SK-N-SH (cell line): ENCODE results near the gene PPCS. TPM values are rescaled to one million over a fixed set of nuclear protein-coding genes. Genes with fewer than 3 reads are reported as not detected.

Experiments used
- CTCF ChIA-PET: fragments of 300-600, 350-600 bp; formaldehyde crosslinking; extraction: SDS; loops from one replicate; lab custom pipeline; 2021; lab: Yijun Ruan, JAX
- POLR2A ChIA-PET: fragments of 350-600 bp; sonication (Branson Sonifier 250); formaldehyde crosslinking; extraction: SDS; loops from one replicate; lab custom pipeline; 2020; ENCODE audit warnings: antibody characterized with exemption, inconsistent platforms; lab: Yijun Ruan, JAX
- DNase-seq: peaks from one replicate; pipeline ENCODE4 v3.0.0; 2012
- H2AFZ ChIP-seq: fragments of 200-600 bp; sonication (generic); 2 replicates; pipeline ENCODE4 v1.8.1; 2016; ENCODE audit warnings: antibody characterized with exemption, mild to moderate bottlenecking, low read depth
- H3F3A ChIP-seq: fragments of 200-600 bp; sonication (generic); replicated peaks from 2 replicates; pipeline ENCODE3; 2016; ENCODE audit warnings: antibody characterized with exemption, mild to moderate bottlenecking; ENCODE audit not compliant: insufficient read depth
- H3K27ac ChIP-seq, 2 experiments: fragments of 200-500 bp in 1 of 2; fragments of 200-600 bp in 1 of 2; sonication (Bioruptor generic) in 1 of 2; sonication (generic), shearing (Covaris generic) in 1 of 2; 2 replicates each; pipeline versions ENCODE4 v1.5.1 to v1.6.1; 2014 to 2016; ENCODE audit warnings: low read depth in 2 of 2, inconsistent platforms in 1 of 2, low read length in 1 of 2, mild to moderate bottlenecking in 1 of 2, mixed read lengths in 1 of 2
- H3K27me3 ChIP-seq: fragments of 200-600 bp; sonication (generic), shearing (Covaris generic); 2 replicates; pipeline ENCODE4 v1.6.1; 2016; ENCODE audit warnings: mixed run types; ENCODE audit not compliant: insufficient read depth
- H3K36me3 ChIP-seq, 2 experiments: fragments of 200-500 bp in 1 of 2; fragments of 200-600 bp in 1 of 2; sonication (Bioruptor generic) in 1 of 2; sonication (generic) in 1 of 2; replicated peaks in 1 of 2; 2 replicates each; pipeline versions ENCODE3 to v1.5.1; 2014 to 2016; ENCODE audit warnings: low read length in 1 of 2, mild to moderate bottlenecking in 1 of 2; ENCODE audit not compliant: insufficient read depth in 2 of 2, control insufficient read depth in 1 of 2
- H3K4me1 ChIP-seq, 2 experiments: fragments of 200-500 bp in 1 of 2; fragments of 200-600 bp in 1 of 2; sonication (Bioruptor generic) in 1 of 2; sonication (generic), shearing (Covaris generic) in 1 of 2; 2 replicates each; pipeline versions ENCODE4 v1.5.1 to v1.6.1; 2014 to 2016; ENCODE audit warnings: low read depth in 1 of 2, low read length in 1 of 2, mixed run types in 1 of 2; ENCODE audit not compliant: insufficient read depth in 2 of 2, control insufficient read depth in 1 of 2
- H3K4me2 ChIP-seq: fragments of 200-600 bp; sonication (generic), shearing (Covaris generic); 2 replicates; pipeline ENCODE4 v1.6.1; 2017; ENCODE audit warnings: mixed run types
- H3K4me3 ChIP-seq, 2 experiments: fragments of 200-500 bp in 1 of 2; fragments of 200-600 bp in 1 of 2; sonication (Bioruptor generic) in 1 of 2; sonication (generic), shearing (Covaris generic) in 1 of 2; 2 replicates each; pipeline versions ENCODE4 v1.5.1 to v1.8.1; 2014 to 2016; ENCODE audit warnings: low read depth in 2 of 2, inconsistent platforms in 1 of 2, low read length in 1 of 2, mild to moderate bottlenecking in 1 of 2, mixed read lengths in 1 of 2, moderate library complexity in 1 of 2
- H3K79me2 ChIP-seq: fragments of 200-600 bp; sonication (generic); 2 replicates; pipeline ENCODE4 v1.8.1; 2017; ENCODE audit warnings: mild to moderate bottlenecking; ENCODE audit not compliant: insufficient read depth
- H3K9ac ChIP-seq: fragments of 200-600 bp; sonication (generic); 2 replicates; pipeline ENCODE4 v1.6.1; 2017; ENCODE audit warnings: mixed run types
- H3K9me2 ChIP-seq: fragments of 200-600 bp; sonication (generic); 2 replicates; pipeline ENCODE4 v1.6.1; 2017; ENCODE audit warnings: mixed run types
- H3K9me3 ChIP-seq: fragments of 200-600 bp; sonication (generic); 2 replicates; pipeline ENCODE4 v1.6.1; 2017; ENCODE audit warnings: mixed run types, mild to moderate bottlenecking, moderate library complexity
- H4K20me1 ChIP-seq: fragments of 200-600 bp; sonication (generic); 2 replicates; pipeline ENCODE4 v1.6.1; 2017; ENCODE audit warnings: mild to moderate bottlenecking, mixed run types; ENCODE audit not compliant: insufficient read depth
- CHD2 ChIP-seq: fragments of 150-350 bp; IDR thresholded peaks from 2 replicates; pipeline ENCODE4 v1.6.1; 2018; ENCODE audit warnings: low read length; ENCODE audit not compliant: partially characterized antibody
- CTCF ChIP-seq: fragments of 200-600 bp; sonication (generic); IDR thresholded peaks from 2 replicates; pipeline ENCODE4 v1.6.1; 2017; ENCODE audit warnings: antibody characterized with exemption, mild to moderate bottlenecking, moderate library complexity
- ELF1 ChIP-seq: IDR thresholded peaks from 2 replicates; pipeline ENCODE4 v1.4.0; 2012
- EP300 ChIP-seq, 2 experiments: IDR thresholded peaks; 2 replicates each; pipeline versions ENCODE4 v1.4.0 to v1.6.1; 2012; ENCODE audit warnings: borderline replicate concordance in 1 of 2, low read depth in 1 of 2, low read length in 1 of 2
- EZH2phosphoT487 ChIP-seq: fragments of 200-600 bp; sonication (generic); IDR thresholded peaks from 2 replicates; pipeline ENCODE4 v1.6.1; 2017; ENCODE audit warnings: low read depth, mixed run types, mild to moderate bottlenecking, antibody characterized with exemption, moderate library complexity, borderline replicate concordance
- GABPA ChIP-seq: IDR thresholded peaks from 2 replicates; pipeline ENCODE4 v1.4.0; 2012; ENCODE audit warnings: low read depth, mild to moderate bottlenecking
- MAX ChIP-seq: IDR thresholded peaks from 2 replicates; pipeline ENCODE4 v1.4.0; 2012; ENCODE audit warnings: low read depth
- MEF2A ChIP-seq: IDR thresholded peaks from 2 replicates; pipeline ENCODE4 v1.4.0; 2012; ENCODE audit warnings: low read depth, borderline replicate concordance
- MXI1 ChIP-seq: IDR thresholded peaks from 2 replicates; pipeline ENCODE4 v1.6.1; 2012; ENCODE audit warnings: mild to moderate bottlenecking, low read depth, low read length, improper control_type of control experiment
- PBX3 ChIP-seq: IDR thresholded peaks from 2 replicates; pipeline ENCODE4; 2012
- RCOR1 ChIP-seq: fragments of 150-350 bp; IDR thresholded peaks from 2 replicates; pipeline ENCODE4 v1.6.1; 2017; ENCODE audit warnings: antibody characterized with exemption, low read length
- REST ChIP-seq: IDR thresholded peaks from 2 replicates; pipeline ENCODE4 v1.6.1; 2012; ENCODE audit warnings: mild to moderate bottlenecking, low read depth, low read length, moderate library complexity
- RFX5 ChIP-seq: IDR thresholded peaks from 2 replicates; pipeline ENCODE4 v1.6.1; 2012; ENCODE audit warnings: mild to moderate bottlenecking, improper control_type of control experiment, low read length
- RXRA ChIP-seq: IDR thresholded peaks from 2 replicates; pipeline ENCODE4 v1.4.0; 2012; ENCODE audit warnings: low read depth, mild to moderate bottlenecking, borderline replicate concordance
- SIN3A ChIP-seq: IDR thresholded peaks from 2 replicates; pipeline ENCODE4 v1.6.1; 2012; ENCODE audit warnings: low read depth, mild to moderate bottlenecking, low read length, moderate library complexity, borderline replicate concordance
- SMC3 ChIP-seq: IDR thresholded peaks from 2 replicates; pipeline ENCODE4 v1.6.1; 2012; ENCODE audit warnings: low read depth, low read length, improper control_type of control experiment
- TAF1 ChIP-seq: IDR thresholded peaks from 2 replicates; pipeline ENCODE4 v1.6.1; 2012; ENCODE audit warnings: low read depth, mild to moderate bottlenecking, low read length, moderate library complexity, borderline replicate concordance
- USF1 ChIP-seq: IDR thresholded peaks from 2 replicates; pipeline ENCODE4 v1.4.0; 2012; ENCODE audit warnings: low read depth, borderline replicate concordance
- USF2 ChIP-seq: fragments of 150-350 bp; IDR thresholded peaks from 2 replicates; pipeline ENCODE4 v1.6.1; 2017; ENCODE audit warnings: antibody characterized with exemption, low read length, low read depth, borderline replicate concordance
- polyA plus RNA-seq, 3 experiments: library from polyadenylated mRNA; depleted of rRNA; stranded (reverse); fragments of >200 nt; gene quantifications; 2 replicates each; pipeline ENCODE4 v1.2.3, GENCODE V29; 2012

Gene PPCS
- polyA plus RNA-seq, 1 of the 3 experiments (the other 2 are of a cell fraction) = 40.0 TPM

GRCh38 chr1:42449256-42449655 lies 7.1 kb upstream of the PPCS start:
- POLR2A ChIA-PET = no interaction called here
- no peak overlapping the region for H3K9ac ChIP-seq
- H3K4me3 ChIP-seq = no peak overlapping the region
- H3K4me2 ChIP-seq = no peak overlapping the region
- H3K27me3 ChIP-seq = no peaks in the 10 kb centered on the region
- no peaks in the 10 kb centered on the region for H3K9me3 ChIP-seq
- no peaks in the 10 kb centered on the region for H3K4me1 ChIP-seq
- CTCF ChIA-PET = no interaction called here
- no peaks in the 10 kb centered on the region for H3K79me2 ChIP-seq
- H3K27ac ChIP-seq = no peak overlapping the region
- no peaks in the 10 kb centered on the region for H4K20me1 ChIP-seq
- no peak for TF ChIP-seq ELF1
- no peak for TF ChIP-seq GABPA
- no peak for TF ChIP-seq CTCF
- TF ChIP-seq REST = no peak
- TF ChIP-seq SMC3 = no peak
- TF ChIP-seq MEF2A = no peak
- no peak for TF ChIP-seq EP300 (IDR thresholded peaks at IDR 0.05; ENCODE audit: borderline replicate concordance in 1 of 2, low read depth in 1 of 2, low read length in 1 of 2)
- no peak for TF ChIP-seq RCOR1
- no peak for TF ChIP-seq CHD2
- TF ChIP-seq MXI1 = no peak
- TF ChIP-seq RFX5 = no peak
- no peak for TF ChIP-seq USF2
- no peak for TF ChIP-seq RXRA
- no peak for TF ChIP-seq SIN3A
- TF ChIP-seq USF1 = no peak
- TF ChIP-seq EZH2phosphoT487 = no peak
- no peak for TF ChIP-seq PBX3
- TF ChIP-seq TAF1 = no peak
- no peak for TF ChIP-seq MAX
- TF ChIP-seq, all 33 proteins: peak for 0
- Histone ChIP-seq H3K36me3 (no peaks in the 10 kb centered on the region), H3K9me2 (no peaks in the 10 kb centered on the region), H3F3A (no peaks in the 10 kb centered on the region), H2AFZ (no peak overlapping the region)
- DNase-seq = no peak
